ENCODE measurements around the gene TMBIM1. TPM values are rescaled to one million over a fixed set of nuclear protein-coding genes. Genes with fewer than 3 reads are reported as not detected.

Gene TMBIM1
- total and polyA plus RNA-seq, 9 of the 15 experiments (the other 6 are each of a cell fraction or from before 2014, with no cell fraction given) = 14.2 to 105 (median 47.0) TPM

GRCh38 chr2:218292048-218293014 is at the start of gene TMBIM1 (continued):
- TF ChIP-seq JUN (IDR thresholded peaks at IDR 0.05; ENCODE audit: borderline replicate concordance, low read depth, low read length) (peak; percentile 25; the same call in 1 of the 2 replicates), JUN (CRISPR knock-in tag; IDR thresholded peaks at IDR 0.05; ENCODE audit: borderline replicate concordance) (no peak), TAF1 (IDR thresholded peaks at IDR 0.05; ENCODE audit: control insufficient read depth, extremely low read depth, insufficient read depth, low read length, severe bottlenecking) (peak; percentile 63), EP400 (IDR thresholded peaks at IDR 0.05) (0 out of 2 replicates have a peak, but pooled peaks have one; percentile 12), ZNF561 (CRISPR knock-in tag; conservative IDR thresholded peaks at IDR 0.05) (no peak), ZFP36 (IDR thresholded peaks at IDR 0.05; ENCODE audit: low read depth, low read length, partially characterized antibody) (no peak), HOXB6 (CRISPR knock-in tag; IDR thresholded peaks at IDR 0.05; ENCODE audit: borderline replicate concordance) (no peak), SMARCA4 (IDR thresholded peaks at IDR 0.05) (no peak), NCOA6 (IDR thresholded peaks at IDR 0.05) (peak; percentile 47; the same call in 1 of the 2 replicates), KLF6 (CRISPR knock-in tag; IDR thresholded peaks at IDR 0.05; ENCODE audit: borderline replicate concordance) (0 out of 2 replicates have a peak, but pooled peaks have one; percentile 13), THRAP3 (IDR thresholded peaks at IDR 0.05; ENCODE audit: borderline replicate concordance) (no peak), SIN3A (IDR thresholded peaks at IDR 0.05; ENCODE audit: borderline replicate concordance in 2 of 2, control insufficient read depth in 1 of 2, low read depth in 2 of 2, low read length in 2 of 2) (peak in 1 of 2 experiments; percentile 76; a peak in 2 of 4 replicates), SRSF9 (IDR thresholded peaks at IDR 0.05; ENCODE audit: borderline replicate concordance, low read depth, low read length) (no peak), STAT5B (CRISPR knock-in tag; IDR thresholded peaks at IDR 0.05) (no peak), ZFX (CRISPR knock-in tag; IDR thresholded peaks at IDR 0.05) (peak; percentile 63), MCM3 (IDR thresholded peaks at IDR 0.05) (no peak), THAP12 (CRISPR knock-in tag; IDR thresholded peaks at IDR 0.05) (peak; percentile 41; the same call in 1 of the 2 replicates), PTTG1 (tag; IDR thresholded peaks at IDR 0.05; ENCODE audit: low read depth) (no peak), POLR2A (conservative IDR thresholded peaks at IDR 0.05) (peak; percentile 51), CEBPB (tag; IDR thresholded peaks at IDR 0.05) (peak; percentile 67), E2F6 (IDR thresholded peaks at IDR 0.05; ENCODE audit: borderline replicate concordance in 1 of 2, extremely low read depth in 1 of 2, insufficient read depth in 1 of 2, insufficient read length in 1 of 2, low read depth in 1 of 2, low read length in 1 of 2, poor library complexity in 1 of 2, severe bottlenecking in 1 of 2) (peak; percentile 78 to 95), SREBF1 (IDR thresholded peaks at IDR 0.05; ENCODE audit: borderline replicate concordance, low read depth, low read length) (no peak)
